Middle frontal gyrus (tissue), 1 donor: ENCODE measurements around the gene ZNF217.
"Not testable (repeated sequence)": the region's sequence is repeated elsewhere in the genome, so short reads cannot be mapped to it uniquely, and the experiment has no call there.

ENCODE experiments used
- DNase-seq: peaks from one replicate; pipeline ENCODE4 v3.0.0-alpha.2; 2015; ENCODE audit warnings: low spot score; ENCODE audit errors: extremely low spot score

The ZNF217 gene

DNA sequence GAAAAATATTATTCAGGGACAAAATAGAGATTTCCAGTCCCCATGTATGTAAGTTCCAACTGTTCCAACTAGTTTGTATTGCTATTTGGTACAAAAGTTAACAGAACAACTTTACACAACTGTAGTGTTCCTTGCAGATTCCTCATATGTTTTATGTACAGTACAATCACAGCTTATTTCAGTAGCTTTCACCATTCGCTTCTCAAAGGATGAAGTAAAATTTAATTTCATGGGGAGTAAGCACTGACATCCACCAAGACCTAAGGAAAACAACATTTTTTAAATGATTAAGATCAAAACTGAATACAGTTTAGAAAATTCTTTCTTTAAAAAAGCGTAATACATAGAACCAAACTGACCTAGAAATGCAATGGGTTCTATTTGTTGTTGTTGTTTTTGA, 24.6 kb downstream of the ZNF217 start:
- DNase-seq = no peak

DNA sequence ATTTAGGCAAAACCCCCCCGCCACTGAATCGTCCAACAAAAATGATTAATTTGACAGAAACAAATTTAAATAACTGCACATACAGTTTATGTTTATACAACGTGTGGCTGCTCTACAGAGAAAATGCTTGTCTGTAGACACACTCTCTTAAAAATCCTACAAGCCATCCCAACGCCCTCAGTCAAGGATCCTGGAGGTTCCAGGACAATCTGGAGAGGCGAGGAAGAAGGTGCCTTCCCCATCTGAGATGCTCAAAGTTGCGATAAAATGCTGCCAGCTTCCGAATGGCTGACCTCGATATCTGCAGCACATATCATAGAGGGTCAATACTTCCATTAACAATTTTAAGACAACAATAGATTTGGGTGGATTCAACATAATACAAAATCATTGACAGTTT, 25.3 kb downstream of the ZNF217 start:
- no peak for DNase-seq

GRCh38 chr20:53567379-53567917, 26.2 kb downstream of the ZNF217 start:
- DNase-seq = no peak

GRCh38 chr20:53566623-53567022, 27.0 kb downstream of the ZNF217 start:
- DNase-seq = not testable (repeated sequence)

- no peak for DNase-seq
Observed at GRCh38 chr20:53565254-53565653, 28.4 kb downstream of the ZNF217 start.

DNA sequence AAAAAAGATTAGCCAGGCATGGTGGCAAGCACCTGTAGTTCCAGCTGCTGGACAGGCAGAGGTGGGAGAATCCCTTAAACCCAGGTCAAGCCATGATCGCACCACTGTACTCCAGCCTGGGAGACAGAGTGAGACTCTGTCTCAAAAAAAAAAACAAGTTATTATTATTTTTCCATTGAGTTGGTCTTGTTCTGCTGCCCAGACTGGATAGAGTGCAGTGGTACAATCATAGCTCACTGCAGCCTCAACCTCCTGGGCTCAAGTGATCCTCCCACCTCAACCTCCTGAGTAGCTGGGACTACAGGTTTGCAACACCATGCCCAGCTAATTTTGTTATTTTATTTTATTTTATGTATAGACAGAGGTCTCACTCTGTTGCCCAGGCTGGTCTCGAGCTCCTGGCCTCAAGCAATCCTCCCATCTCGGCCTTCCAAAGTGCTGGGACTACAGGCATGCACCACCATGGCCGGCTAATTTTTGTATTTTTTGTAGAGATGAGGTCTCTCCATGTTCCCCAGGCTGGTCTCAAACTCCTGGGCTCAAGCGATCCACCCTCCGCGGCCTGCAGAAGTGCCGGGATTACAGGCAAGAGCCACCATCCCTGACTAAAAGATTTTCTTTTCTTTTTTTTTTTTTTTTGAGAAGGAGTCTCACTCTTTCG, 31.4 kb downstream of the ZNF217 start:
- DNase-seq = not testable (repeated sequence)

GRCh38 chr20:53561505-53561904, 32.1 kb downstream of the ZNF217 start:
- DNase-seq = no peak

GRCh38 chr20:53559816-53560215, 33.8 kb downstream of the ZNF217 start:
- no peak for DNase-seq

GRCh38 chr20:53557130-53557529, 36.5 kb downstream of the ZNF217 start:
- DNase-seq = no peak

GRCh38 chr20:53556267-53556897, 37.3 kb downstream of the ZNF217 start:
- DNase-seq = no peak

GRCh38 chr20:53555816-53556215, 37.8 kb downstream of the ZNF217 start:
- no peak for DNase-seq

GRCh38 chr20:53555081-53555480, 38.6 kb downstream of the ZNF217 start:
- no peak for DNase-seq

DNA sequence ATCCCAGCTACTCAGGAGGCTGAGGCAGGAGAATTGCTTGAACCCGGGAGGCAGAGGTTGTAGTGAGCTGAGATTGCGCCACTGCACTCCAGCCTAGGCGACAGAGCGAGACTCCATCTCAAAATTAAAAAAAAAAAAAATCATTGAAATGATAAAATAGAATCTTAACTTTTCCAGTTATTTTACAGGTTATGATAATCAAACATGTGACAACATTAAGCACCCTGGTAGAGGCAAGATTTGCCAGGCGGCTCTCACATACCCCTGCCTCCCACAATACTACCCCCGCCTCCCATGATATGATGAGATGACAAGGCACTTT, 41.1 kb downstream of the ZNF217 start:
- not testable (repeated sequence) for DNase-seq

GRCh38 chr20:53551719-53552571, 41.7 kb downstream of the ZNF217 start:
- DNase-seq = not testable (repeated sequence)

GRCh38 chr20:53550280-53551187, 43.1 kb downstream of the ZNF217 start:
- DNase-seq = no peak

DNA sequence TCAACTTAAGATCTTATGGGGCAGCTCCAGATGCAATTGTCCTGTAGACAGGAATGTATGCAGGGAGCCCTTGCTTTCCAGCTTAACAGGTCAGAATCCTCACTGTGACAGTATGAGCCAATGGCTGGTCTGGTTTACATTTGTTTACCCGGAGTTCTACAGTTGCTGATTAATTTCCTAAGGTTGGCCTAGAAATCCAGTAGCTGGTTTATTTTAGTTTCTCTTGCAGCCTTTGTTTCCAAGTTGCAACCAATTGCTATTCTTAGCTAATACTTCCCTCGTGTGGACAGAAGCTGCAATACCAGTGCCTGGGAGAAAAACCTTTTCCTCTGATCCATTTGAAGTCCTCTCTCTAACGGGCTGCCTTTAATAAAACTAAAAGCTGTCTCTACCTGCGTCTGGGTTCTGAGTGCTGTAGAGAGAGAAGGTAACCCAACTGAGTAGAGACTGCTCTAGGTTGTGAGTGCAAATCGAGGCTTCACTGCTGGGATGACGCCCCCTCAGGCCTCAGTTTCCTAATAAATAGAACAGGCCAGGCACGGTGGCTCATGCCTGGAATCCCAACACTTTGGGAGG, 45.9 kb downstream of the ZNF217 start:
- peak; percentile 66 for DNase-seq

DNA sequence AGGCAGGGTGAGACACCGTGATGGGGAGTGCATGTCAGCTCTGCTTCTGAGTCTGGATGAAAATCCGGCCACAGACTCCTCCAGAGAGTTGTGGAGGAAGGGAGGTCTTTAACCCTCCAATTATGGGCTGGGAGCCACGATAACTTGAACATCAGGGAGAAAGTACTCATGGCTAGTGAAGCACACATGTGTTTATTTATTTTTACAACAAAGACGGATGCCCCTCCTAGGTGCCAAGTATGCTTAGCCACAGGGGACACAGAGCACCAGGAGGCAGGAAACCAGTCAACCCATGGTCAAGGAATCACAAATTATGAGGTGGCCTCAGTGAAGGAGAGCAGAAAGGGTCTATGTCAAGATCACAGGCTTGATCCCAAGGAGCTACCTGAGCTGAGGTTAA, 54.1 kb downstream of the ZNF217 start:
- DNase-seq = no peak

DNA sequence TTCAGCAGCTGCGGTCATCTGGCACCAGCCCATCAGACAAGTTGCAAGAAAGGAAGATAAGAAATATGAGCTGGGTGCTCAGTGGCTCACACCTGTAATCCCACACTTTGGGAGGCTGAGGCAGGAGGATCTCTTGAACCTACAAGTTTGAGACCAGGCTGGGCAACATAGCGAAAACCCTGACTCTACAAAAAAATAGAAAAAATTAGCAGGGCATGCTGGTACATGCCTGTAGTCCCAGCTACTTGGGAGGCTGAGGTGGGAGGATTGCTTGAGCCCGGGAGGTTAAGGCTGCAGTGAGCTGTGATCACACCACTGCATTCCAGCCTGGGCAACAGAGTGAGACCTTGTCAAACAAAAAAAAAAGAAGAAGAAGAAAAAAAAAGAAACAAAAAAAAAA, 57.3 kb downstream of the ZNF217 start:
- not testable (repeated sequence) for DNase-seq

DNA sequence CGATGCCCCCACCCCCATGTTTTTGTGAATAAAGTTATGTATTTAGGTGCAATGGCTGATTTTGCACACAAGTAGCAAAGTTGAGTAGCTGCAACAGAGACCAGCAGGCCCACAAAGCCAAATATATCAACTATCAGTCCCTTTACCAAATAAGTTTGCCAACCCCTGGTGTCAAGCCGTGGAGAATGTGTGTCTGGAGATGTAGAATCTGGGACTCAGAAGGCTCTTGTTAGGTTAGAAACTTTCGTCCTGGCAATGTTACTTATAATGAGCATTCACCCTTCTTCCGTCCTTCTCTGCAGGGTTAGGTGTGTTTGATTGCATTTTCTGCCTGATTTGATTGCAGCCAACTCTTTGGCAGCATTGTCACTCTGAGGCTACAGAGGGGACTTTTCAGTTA, 57.8 kb downstream of the ZNF217 start:
- no peak for DNase-seq

- no peak for DNase-seq
Observed at GRCh38 chr20:53534037-53534436, 59.6 kb downstream of the ZNF217 start.

DNA sequence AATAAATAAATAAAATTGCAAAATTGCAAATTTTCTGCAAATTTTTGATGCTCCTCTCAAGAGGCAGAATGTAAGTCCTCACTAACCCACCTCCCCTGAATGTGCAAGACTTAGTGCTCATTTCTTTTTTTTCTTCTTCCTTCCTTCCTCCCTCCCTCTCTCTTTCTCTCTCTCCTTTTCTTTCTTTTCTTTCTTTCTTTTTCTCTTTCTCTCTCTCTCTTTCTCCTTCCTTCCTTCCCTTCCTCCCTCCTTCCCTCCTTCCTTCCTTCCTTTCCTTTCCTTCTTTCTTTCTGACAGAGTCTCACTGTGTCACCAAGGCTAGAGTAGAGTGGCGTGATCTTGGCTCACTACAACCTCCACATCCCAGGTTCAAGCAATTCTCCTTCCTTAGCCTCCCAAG, 60.1 kb downstream of the ZNF217 start:
- DNase-seq = no peak
